Nephron (organoid): ENCODE data around the gene FAM227A.

Experiments
- H3K27ac Mint-ChIP-seq, 3 experiments: 2 replicates each; pipeline ENCODE4 v1.8.0; 2020; ENCODE audit warnings: mixed read lengths in 3 of 3, mild to moderate bottlenecking in 2 of 3, moderate library complexity in 1 of 3
- H3K27me3 Mint-ChIP-seq: 2 replicates; pipeline ENCODE4 v1.8.0; 2021; ENCODE audit warnings: low read depth, mild to moderate bottlenecking, moderate library complexity, mixed read lengths
- H3K36me3 Mint-ChIP-seq: 2 replicates; pipeline ENCODE4 v1.8.0; 2020; ENCODE audit warnings: low read depth, mixed read lengths
- H3K4me1 Mint-ChIP-seq: 2 replicates; pipeline ENCODE4 v1.8.0; 2020; ENCODE audit warnings: mixed read lengths
- H3K4me3 Mint-ChIP-seq, 3 experiments: 2 replicates each; pipeline ENCODE4 v1.8.0; 2020; ENCODE audit warnings: mild to moderate bottlenecking in 3 of 3, mixed read lengths in 3 of 3, moderate library complexity in 2 of 3
- H3K9me3 Mint-ChIP-seq: 2 replicates; pipeline ENCODE4 v1.8.0; 2020; ENCODE audit warnings: mixed read lengths
- CTCF ChIP-seq, 3 experiments: fragments of 200-600 bp; sonication (generic); IDR thresholded peaks; one replicate each; pipeline ENCODE4 v1.5.0; 2021; ENCODE audit warnings: antibody characterized with exemption in 3 of 3; ENCODE audit not compliant: unreplicated experiment in 3 of 3

FAM227A gene

GRCh38 chr22:38612217-38613006, 43.8 kb downstream of the FAM227A start:
- TF ChIP-seq CTCF (IDR thresholded peaks at IDR 0.05; ENCODE audit: unreplicated experiment in 3 of 3), result no peak
- H3K36me3 Mint-ChIP-seq, result peaks cover 53% of the 10 kb centered on the region
- H3K4me1 Mint-ChIP-seq, result peaks cover 6% of the 10 kb centered on the region
- H3K27me3 Mint-ChIP-seq, result peaks cover 3% of the 10 kb centered on the region
- no peak overlapping the region for H3K27ac Mint-ChIP-seq
- no peak overlapping the region for H3K4me3 Mint-ChIP-seq
- H3K9me3 Mint-ChIP-seq, result no peaks in the 10 kb centered on the region

DNA sequence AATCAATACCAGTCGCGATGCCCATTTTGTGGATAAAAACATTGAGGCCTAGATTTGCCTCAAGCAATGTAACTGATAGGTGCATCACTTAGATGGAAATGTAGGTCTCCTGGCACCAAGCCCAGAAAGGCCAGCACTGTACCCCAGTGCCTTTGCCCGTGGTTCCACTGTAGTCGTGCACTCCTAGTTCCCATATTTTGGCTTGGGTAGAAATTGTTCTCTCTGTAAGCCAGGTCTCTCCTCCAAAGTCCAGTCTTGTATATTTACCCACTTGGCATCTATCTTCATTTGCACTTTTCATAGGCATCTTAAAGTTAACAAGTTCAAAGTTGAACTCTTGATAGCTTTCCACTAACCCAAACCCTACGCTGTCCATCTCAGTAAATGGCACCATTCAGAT, 44.6 kb downstream of the FAM227A start:
- H3K4me3 Mint-ChIP-seq, result no peak overlapping the region
- peaks cover 7% of the 10 kb centered on the region for H3K4me1 Mint-ChIP-seq
- H3K36me3 Mint-ChIP-seq, result peaks cover 48% of the 10 kb centered on the region
- peaks cover 1% of the 10 kb centered on the region for H3K27me3 Mint-ChIP-seq
- TF ChIP-seq CTCF (IDR thresholded peaks at IDR 0.05; ENCODE audit: unreplicated experiment in 3 of 3), result no peak
- H3K27ac Mint-ChIP-seq, result no peak overlapping the region
- H3K9me3 Mint-ChIP-seq, result no peaks in the 10 kb centered on the region

DNA sequence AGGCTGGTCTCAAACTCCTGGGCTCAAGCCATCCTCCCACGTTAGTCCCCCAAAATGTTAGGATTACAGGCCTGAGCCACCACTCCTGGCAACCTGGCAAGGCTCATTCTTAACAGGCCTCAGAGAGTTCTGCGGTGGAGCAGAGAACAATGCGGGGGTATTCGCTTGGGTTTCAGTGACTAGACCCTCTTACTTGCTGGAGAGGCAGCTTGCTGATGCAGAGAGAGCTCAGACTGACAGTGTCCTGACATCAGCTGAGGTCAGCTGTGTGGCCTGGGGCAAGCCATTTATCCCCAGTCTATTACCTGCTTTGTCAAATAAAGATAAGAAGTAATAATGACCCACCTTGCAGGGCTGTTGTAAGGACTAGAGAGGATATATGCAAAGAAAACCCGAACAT, 46.0 kb downstream of the FAM227A start:
- no peak for TF ChIP-seq CTCF (IDR thresholded peaks at IDR 0.05; ENCODE audit: unreplicated experiment in 3 of 3)
- Mint-ChIP-seq H3K4me3 (no peak overlapping the region), H3K9me3 (no peaks in the 10 kb centered on the region), H3K36me3 (peaks cover 36% of the 10 kb centered on the region), H3K27ac (no peak overlapping the region), H3K27me3 (no peaks in the 10 kb centered on the region), H3K4me1 (peaks cover 11% of the 10 kb centered on the region)

- no peak overlapping the region for H3K4me3 Mint-ChIP-seq
Measured at GRCh38 chr22:38608992-38609750, 47.0 kb downstream of the FAM227A start.

GRCh38 chr22:38607680-38608079, 48.5 kb downstream of the FAM227A start:
- no peaks in the 10 kb centered on the region for H3K9me3 Mint-ChIP-seq
- no peak for TF ChIP-seq CTCF (IDR thresholded peaks at IDR 0.05; ENCODE audit: unreplicated experiment in 3 of 3)
- H3K4me3 Mint-ChIP-seq, result no peak overlapping the region
- H3K4me1 Mint-ChIP-seq, result peaks cover 11% of the 10 kb centered on the region
- H3K36me3 Mint-ChIP-seq, result peaks cover 35% of the 10 kb centered on the region
- no peak overlapping the region for H3K27ac Mint-ChIP-seq
- H3K27me3 Mint-ChIP-seq, result no peaks in the 10 kb centered on the region

More at GRCh38 chr22:38608992-38609750, 47.0 kb downstream of the FAM227A start:
- no peaks in the 10 kb centered on the region for H3K27me3 Mint-ChIP-seq
- H3K36me3 Mint-ChIP-seq, result peaks cover 37% of the 10 kb centered on the region
- H3K27ac Mint-ChIP-seq, result no peak overlapping the region
- peaks cover 11% of the 10 kb centered on the region for H3K4me1 Mint-ChIP-seq
- no peak for TF ChIP-seq CTCF (IDR thresholded peaks at IDR 0.05; ENCODE audit: unreplicated experiment in 3 of 3)
- H3K9me3 Mint-ChIP-seq, result no peaks in the 10 kb centered on the region
